Mesenteric fat pad (tissue), 1 donor: ENCODE results near the gene LBR. TPM values are rescaled to one million over a fixed set of nuclear protein-coding genes. Genes with fewer than 3 reads are reported as not detected.

Source experiments
- DNase-seq: peaks from one replicate; pipeline ENCODE4 v3.0.0-alpha.2; 2020; ENCODE audit warnings: low spot score
- total RNA-seq: library from RNA; stranded (reverse); fragmentation: NEBNext Ultra II Directional; extraction: Animal tissue kit (Norgen Biotek cat#: 25700); gene quantifications from one replicate; pipeline ENCODE4 v1.2.1, GENCODE V29; 2021
- donor health status: DM: yes; HTN: yes; CAD: no.

LBR gene
- total RNA-seq, 1 donor from 2014 or later: 55.3 TPM

DNA sequence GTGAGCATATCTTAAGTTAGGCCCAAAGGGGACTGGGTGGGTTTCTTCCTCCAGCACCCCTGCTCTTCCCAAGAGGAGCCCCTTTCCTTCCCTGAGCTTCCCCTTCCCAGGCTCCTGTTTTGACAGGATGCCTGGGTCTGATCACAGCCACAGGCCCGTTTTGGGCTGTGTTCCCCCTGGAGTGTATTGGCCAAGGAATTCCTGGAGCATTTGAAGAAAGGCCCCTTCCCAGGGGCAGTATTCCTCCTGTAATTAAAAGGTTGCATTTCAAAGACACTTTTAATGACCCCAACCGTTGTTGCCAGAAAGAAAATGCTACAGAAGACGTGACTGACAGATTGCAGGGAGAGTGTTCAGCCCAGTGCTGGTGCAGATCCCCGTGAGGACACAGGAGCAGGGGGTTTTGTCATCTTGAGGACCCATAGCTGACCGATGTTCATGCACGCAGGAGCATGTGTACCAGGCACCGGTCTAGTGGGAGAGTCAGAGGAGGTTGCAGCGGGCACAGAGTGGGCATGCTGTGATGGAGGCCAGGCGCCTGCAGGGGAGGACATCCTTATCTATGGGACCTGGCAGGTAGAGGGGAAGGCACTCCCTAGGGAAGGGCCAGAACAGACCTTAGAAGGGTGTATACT is 19.3 kb upstream of the LBR start:
- peak; percentile 57 for DNase-seq

DNA sequence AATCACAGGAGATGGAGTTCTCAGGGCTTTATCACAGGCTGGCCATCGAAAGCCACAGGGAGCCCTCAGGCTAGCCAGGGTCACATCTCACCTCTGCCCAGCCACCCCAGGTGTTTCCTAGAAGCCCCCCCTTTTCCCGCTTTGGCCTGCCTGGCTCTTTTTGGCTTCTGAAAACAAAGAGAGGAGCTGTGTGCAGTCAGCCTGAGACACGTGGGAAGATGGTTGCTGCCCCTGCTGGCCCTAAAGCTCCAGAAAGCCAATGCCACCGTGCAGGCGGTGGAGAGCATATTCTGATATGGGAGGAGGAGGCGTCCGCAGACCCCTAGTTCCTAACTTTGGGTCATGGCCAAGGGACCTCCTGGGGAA is 18.7 kb upstream of the LBR start:
- peak; percentile 78 for DNase-seq

DNA sequence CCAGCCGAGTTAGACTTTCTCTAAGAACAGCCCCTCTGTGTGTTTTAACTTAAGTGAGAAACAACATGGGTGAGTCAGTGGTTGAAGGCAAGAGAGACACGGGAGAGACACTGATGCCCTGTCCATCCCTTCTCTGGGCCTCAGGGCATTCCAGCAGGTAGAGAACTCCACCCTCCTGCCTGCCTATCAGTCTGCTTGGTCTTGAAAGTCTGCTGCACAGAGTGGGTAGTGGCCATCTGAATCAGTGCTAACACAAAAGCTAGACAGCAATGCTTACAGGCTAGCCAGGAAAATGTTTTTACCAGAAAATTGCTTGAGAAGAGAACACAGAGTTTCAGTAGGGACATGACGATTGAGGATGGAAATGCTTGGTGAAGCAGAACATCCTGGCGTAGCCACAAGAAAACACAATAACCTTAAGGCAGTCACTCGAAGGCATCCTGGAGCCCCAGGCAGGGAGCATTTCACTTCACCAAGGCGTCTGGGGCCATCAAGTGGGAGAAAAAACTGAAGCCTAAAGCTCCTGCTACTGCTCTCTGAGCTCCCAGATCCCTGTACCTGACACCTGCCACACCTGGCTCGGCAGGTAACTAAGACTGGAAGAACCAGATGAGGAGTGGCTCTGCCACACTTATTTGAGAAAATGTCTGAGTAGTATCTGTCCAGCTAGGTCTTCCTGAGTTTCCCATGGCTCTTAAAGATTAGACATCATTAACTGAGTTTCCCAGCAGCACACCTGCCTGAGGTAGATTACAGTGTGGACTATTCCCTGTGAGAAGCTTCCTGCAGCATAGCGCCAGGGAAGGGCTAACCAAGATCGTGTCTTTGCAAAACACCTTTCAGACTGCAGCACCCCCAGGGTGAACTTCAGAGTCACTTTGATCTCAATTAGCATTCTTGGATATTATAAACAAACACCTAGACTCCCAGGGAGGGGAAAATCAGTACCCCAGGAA is 18.1 kb upstream of the LBR start:
- DNase-seq: no peak

DNA sequence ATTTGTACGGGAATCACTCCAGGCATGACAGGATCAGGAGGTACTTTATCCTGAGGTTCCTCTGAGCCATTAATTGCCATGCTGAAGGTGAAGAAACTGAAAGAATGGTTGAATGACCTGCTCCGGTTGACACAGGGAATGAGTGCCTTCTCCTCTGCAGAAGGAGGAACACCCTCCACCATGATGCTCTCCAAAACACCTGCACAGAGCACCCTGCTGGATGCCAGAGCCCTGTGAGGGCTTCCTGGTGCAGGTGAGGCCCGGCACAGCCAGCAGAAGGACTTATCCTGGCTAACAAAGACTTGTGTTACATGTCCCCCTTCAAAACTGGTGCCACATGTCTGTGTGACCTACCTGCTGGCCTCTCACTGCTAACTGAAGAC is 14.3 kb upstream of the LBR start:
- no peak for DNase-seq

DNA sequence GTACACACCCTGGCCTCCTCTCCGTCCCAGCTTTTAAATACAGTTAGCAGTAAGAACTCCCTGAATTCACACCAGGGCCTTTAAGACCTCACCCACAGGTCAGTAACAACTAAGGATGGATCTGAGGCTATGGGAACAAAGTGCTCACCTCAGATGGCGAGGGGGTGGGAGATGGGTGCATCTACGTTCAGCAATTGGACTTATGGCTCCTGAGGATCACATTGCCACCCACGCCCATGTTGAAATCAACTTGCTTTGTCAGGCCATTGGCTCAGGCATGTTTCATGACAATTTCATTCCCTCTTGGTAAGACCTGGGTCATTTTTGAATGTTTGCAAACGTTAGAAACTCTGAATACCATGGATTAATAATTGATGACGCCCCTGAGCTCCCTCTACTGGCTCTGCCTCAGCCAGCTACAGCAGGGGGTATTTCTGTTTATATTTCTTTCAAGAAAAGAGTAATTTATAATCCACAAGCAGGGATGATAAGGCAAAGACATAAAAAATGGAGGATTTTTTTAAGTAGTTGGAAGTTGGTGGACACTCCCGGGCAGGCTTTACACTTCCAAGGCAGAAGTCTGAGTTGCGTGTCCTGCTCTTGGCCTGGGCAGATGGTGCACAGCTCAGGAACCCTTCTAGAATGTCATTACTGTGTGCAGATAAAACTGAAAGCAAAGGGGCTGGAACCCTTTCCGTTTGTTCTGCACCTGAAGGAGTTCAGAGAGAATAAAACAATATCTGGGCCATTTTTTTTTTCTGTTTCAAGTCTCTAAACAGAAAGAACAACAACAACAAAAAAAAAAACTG is 13.7 kb upstream of the LBR start:
- no peak for DNase-seq

DNA sequence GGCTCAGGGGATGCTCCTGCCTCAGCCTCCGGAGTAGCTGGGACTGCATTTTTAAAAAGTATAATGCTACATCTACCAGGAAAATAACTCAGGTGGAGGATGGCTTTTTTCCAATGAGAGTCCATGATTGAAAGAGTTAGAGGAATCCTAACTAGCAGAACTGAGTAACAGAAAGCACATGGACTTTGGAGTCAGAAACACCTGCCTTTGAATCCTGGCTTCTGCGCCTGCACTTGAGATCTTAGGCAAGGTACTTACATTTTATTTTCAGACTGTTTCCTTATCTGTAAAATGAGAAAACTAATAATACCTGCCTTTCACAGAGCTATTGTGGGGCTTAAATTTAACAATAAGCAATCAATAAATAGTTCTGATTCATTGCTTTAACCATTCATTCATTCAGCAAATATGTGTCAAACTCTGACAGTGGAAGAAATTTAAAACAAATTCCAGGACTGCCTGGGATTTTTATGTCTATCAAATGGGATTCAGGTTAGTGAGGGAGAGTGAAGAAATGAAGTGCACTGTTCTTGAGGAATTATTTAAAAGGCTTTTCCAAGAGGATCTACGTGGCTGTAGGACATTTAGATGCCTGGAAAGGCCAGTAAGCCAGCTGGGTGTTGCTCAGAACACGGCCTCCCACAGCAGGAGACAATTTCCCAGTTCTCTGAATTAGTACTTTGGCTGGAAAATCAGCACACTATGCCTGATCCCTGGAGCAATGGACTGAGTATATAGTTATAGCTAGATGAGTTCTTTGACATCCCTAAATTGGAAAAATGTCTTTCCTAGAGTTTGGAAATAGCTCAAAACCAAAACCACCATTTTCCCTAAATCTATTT is 12.8 kb upstream of the LBR start:
- DNase-seq: no peak

DNA sequence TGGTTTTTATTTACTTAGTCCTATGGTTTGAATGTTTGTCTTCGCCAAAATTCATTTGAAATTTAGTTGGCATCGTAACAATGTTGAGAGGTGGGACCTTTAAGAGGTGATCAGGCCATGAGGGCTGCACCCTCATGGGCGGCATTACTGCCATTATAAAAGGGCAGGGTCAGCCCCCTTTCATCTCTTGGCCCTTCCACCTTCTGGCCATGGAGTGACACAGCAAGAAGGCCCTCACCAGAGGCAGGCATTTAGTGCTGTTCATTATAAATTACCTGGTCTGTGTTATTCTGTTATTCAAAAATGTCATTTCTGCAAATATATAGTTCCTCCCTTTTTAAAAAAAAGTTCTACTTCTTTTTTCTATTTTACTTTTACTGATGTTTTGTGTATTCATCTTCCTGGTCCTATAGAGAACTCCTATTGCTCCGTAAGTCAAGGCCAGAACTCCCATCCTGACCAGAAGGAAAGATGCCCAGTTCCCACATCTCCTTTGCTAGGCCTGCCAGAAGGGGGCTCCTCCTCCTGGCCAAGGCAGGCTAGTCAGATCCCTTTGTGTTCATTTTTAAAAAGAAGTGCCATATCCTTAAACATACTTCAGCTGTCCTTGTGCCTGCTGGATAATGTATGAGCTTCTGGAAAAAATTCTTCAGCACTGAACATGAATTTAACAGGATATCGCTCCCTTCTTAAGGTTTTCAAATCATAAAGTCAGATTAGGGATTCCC is 10.0 kb upstream of the LBR start:
- DNase-seq: no peak

DNA sequence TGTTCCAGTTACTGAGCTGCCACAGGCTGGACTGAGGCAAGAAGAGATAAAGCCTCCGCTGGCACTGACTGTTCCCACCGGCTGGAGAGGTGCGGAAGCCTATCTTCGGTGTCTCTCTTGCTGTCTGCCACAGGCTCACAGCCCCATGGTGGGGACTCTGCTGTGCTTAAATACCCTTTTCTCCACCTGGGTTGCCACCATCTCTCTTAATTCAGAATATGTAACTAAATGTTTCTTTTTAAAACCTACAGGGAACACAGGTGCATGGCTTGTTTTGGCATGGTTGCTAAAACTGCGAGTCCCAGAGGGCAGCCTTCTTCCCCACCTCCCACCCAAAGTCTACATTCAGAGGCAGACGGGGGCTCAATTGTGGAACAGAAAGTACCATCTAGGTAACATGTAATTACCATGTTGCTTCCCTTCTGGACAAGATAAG is 8.1 kb upstream of the LBR start:
- DNase-seq: no peak

DNA sequence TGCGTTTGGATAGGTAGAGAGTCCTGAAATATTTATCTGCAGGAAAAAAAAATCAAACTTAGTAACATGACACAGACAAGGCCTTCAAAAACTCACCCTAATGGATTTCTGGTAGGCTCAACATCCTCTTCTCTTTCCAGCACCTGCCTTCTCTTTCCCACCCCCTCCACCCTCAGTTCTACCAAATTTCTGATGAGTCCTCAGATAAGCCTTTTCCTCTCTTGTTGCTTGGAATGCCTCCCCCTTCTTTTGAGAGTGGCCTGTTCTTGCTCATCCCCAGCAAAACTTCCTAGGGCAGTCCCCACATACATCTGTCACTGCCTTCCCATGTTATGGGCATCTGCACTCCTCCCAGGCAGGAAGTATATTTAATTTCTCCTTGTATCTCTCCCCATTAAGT is 7.6 kb upstream of the LBR start:
- DNase-seq: no peak

DNA sequence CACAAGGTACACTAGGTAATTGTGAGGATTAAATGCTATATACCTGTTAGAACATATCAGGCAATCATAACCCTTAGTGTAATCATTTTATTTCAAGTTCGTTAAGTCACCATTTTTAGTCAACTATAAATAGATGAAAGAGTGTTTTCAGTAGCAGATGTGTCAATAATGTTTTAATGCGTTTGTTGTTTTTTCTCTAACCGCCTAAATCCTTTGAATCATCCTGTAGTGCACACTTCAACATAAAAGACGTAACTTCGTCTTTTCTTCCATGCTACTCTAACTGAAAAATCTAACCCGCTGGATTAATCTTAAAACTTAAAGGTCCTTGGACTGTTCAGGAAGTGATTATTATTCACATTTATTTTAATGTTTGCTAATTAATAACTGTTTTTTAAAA is 7.2 kb upstream of the LBR start:
- DNase-seq: no peak

DNA sequence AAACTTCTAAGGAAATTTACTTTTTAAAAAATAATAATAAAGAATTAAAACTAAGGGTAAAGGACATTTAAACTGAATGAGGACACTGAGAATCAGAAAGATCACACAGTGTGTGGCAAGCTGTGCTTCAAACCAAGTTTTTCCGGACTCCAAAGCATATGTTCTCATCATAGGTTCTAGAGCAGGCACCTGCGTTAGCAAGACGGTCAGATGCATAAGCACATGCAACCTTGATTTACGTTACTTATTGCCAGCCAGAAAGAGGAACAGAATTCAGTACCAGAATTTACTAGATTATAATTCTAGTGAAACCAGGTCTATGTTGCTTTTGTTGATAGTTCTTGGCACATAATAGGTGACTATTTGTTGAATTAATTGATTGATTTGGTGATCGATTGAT is 6.2 kb upstream of the LBR start:
- DNase-seq: no peak

DNA sequence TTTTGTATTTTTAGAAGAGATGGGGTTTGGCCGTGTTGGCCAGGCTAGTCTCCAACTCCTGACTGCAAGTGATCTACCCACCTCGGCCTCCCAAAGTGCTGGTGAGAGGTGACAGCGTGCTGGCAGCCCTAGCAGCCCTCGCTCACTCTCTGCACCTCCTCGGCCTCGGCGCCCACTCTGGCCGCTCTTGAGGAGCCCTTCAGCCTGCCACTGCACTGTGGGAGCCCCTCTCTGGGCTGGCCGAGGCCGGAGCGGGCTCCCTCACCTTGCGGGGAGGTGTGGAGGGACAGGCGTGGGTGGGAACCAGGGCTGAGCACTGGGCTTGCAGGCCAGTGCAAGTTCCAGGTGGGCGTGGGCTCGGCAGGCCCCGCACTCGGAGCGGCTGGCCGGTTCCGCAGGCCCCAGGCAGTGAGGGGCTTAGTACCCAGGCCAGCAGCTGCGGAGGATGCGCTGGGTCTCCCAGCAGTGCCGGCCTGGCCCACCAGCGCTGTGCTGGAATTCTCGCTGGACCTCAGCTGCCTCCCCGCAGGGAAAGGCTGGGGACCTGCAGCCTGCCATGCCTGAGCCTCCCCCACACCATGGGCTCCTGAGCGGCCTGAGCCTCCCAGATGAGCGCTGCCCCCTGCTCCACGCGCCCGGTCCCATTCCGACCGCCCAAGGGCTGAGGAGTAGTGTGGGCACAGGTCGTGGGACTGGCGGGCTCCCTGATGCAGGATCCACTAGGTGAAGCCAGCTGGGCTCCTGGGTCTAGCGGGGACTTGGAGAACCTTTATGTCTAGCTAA is 3.4 kb upstream of the LBR start:
- no peak for DNase-seq

DNA sequence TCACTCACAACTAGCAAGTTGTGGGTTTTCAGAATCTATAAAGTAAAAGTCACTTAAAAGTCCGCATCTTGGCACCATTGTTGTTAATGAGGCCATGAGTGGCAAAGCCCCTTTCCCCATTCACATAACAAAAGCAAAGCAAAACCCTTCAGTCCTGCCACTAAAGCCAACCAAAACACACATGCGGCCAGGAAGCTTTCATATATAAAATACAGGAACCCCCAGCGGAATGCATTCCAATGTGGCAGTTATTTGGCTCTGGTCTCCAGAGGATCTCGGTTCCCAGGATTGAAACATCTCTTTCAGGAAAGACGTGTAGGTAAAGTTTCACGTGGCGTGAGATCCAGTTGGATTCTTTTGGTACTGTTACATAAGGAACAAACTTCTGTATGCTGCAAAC is 2.5 kb upstream of the LBR start:
- DNase-seq: no peak

DNA sequence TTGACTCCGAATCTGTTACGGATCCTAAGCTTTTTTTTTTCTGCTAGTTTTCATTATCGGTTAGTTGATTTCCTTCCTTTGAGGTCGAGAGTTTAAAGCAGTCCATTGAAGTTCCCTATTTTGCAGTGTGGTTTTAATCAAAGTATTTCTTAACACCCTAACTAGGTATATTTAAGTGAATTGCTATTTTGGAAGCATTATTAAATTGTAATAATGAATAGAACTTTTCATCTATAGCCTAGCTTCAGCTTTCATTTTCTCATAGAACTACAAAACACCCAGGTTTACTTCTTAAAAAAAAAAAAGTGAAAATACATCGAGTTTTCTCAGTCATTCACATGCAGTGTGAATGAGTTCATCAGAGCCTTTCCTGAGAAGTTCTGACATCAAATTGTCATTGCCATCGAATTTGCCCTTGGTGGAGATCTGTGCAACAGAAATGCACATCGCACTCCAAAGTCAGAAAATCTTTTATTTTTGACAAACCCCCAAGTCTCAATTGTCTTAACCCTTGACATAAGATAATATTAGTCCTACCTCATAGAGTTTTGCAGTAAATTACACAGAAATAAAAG is 1.1 kb upstream of the LBR start:
- no peak for DNase-seq

DNA sequence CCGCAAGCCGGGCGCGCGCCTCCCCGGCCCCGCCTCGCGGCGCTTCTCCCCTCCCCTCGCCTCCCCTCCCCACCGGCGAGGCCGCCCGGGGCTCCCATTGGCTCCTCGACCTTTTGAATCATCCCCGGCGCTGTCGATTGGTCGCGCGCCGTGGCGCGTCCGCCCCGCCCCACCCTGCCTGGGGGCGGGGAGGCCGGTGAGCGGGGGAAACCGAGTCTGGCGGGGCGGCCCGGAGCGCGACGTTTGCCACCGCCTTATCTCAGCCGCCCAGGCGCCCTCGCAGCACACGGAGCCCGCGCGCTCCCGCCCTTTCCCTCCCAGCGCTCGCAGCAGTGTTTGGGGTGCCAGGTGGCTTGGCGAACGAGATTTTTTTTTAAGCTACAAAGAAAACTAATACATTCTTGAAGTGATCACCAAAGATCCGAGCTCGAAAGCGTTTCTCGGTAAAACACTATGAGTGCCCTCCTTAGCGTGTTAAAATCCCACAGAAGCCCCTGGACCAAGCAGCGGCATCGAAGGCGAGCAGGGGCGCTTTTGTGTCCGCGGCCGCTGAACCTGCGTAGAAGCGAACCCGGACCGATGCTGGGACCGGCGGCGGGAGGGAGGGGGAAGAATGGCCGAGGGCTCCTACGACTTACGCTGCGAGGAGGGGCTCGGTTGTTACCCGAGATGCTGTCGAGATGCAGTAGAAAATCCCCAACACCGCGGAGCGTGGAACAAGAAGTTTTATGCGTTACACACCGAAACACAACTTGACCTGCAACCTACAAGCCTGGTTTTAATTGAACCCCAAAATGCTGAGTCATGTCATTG is 436 bp upstream of the LBR start:
- DNase-seq: peak; percentile 97

DNA sequence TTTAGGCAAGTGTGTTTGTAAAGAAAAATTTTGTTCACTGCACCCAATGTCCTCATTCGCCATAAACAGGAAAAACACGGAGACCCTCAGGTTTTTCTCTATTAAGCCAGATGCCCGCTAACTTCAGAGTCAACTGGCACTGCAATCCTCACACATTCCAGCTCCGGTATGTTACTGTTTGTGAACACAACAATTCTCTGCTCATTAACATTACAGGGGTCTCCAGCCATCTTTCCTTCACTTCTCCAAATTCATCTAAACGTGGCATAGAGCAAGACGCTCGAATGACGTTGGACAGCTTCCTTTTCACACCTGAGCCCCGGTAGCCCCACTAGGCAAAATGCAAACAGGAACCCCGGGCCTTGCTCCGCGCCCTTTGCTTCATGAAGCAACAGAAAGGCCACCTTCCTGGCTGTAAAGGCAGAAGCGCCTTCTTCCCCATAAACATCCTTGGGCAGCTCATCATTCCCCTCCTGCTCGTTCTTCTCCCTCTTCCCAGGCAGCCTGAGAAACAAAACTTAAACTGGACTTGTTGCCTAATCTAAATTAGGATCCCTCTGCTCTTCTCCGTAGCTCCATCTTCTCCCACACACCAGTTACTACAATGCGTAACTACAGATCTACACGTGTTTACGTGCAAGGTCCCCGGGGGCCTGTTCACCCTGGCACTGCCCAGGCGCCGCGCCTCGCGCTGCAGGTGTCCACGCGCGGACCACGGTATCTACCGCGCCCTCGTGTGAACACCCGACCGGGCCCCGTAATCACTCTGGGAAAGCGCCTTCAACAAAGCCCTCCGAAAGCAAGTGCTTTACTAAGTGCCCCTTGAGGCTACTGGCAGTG is 1.2 kb downstream of the LBR start:
- no peak for DNase-seq

DNA sequence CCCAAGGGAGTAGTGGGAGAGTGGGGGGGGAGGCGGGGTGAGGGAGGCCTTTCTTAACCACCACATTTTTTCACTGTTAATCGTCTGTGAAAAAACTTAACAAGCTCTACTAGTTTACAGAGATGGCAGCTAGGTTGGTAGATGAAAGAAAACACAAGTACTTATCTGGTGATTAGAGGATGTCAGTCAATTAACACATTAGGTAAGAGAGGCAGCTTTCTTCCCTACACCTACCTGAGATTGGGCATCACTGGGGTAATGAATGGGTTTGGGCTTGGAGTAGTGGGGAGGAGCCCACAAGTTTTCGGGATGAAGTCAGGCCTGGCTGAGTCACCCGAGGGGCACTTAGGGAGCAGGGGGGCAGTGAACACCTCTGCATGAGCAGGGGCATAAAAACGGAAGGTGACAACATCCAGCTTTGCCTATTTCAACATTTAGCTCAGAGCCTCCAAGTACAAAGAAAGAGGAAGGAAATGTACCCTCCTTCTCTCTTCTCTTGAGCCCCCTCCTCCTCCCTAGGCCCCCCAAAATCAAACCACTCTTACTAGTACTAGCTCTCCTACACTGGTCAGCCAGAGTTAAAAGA is 2.5 kb downstream of the LBR start:
- no peak for DNase-seq
